Calu3 (cell line): ENCODE results near the gene MSI1. TPM values are rescaled to one million over a fixed set of nuclear protein-coding genes. Genes with fewer than 3 reads are reported as not detected.

Experiments
- BruUV-seq: library from RNA; stranded (reverse); fragments of 400-500 nt; replicated peaks from 2 replicates; lab custom pipeline; 2021; lab: Mats Ljungman, UMichigan
- CTCF ChIA-PET: fragments of 300-600 bp; sonication (Branson Sonifier 250); formaldehyde crosslinking; loops from one replicate; lab custom pipeline; 2022; ENCODE audit warnings: antibody characterized with exemption; lab: Charles Lee
- DNase-seq: peaks from one replicate; pipeline ENCODE4 v3.0.0; 2022
- H3K27ac Mint-ChIP-seq: one replicate; pipeline ENCODE4 v1.8.0; 2022; ENCODE audit warnings: mixed read lengths; ENCODE audit not compliant: unreplicated experiment
- H3K27me3 Mint-ChIP-seq: one replicate; pipeline ENCODE4 v1.8.0; 2022; ENCODE audit warnings: mixed read lengths; ENCODE audit not compliant: unreplicated experiment
- H3K36me3 Mint-ChIP-seq: one replicate; pipeline ENCODE4 v1.8.0; 2022; ENCODE audit warnings: mild to moderate bottlenecking, moderate library complexity, mixed read lengths; ENCODE audit not compliant: insufficient read depth, unreplicated experiment
- H3K4me1 Mint-ChIP-seq: one replicate; pipeline ENCODE4 v1.8.0; 2022; ENCODE audit warnings: mild to moderate bottlenecking, low read depth, mixed read lengths; ENCODE audit not compliant: unreplicated experiment
- H3K4me3 Mint-ChIP-seq: one replicate; pipeline ENCODE4 v1.8.0; 2022; ENCODE audit warnings: mild to moderate bottlenecking, low read depth, moderate library complexity, mixed read lengths; ENCODE audit not compliant: unreplicated experiment
- H3K9me3 Mint-ChIP-seq: one replicate; pipeline ENCODE4 v1.8.0; 2022; ENCODE audit warnings: low read depth, mixed read lengths; ENCODE audit not compliant: unreplicated experiment
- intact Hi-C: fragments of 100-400 bp; cut with micrococcal nuclease; formaldehyde crosslinking; loops from one replicate; pipeline ENCODE4 v1.10.0; 2022; ENCODE audit not compliant: unreplicated experiment
- total RNA-seq: library from RNA; stranded (reverse); gene quantifications from 2 replicates; pipeline ENCODE4 v1.2.3, GENCODE V29; 2022
- TF ChIP-seq, protein P1 (sequence below): fragments of 200-600 bp; IDR thresholded peaks from one replicate; pipeline ENCODE4 v1.8.0; 2022; ENCODE audit warnings: antibody characterized with exemption; ENCODE audit not compliant: unreplicated experiment

MSI1 gene
- total RNA-seq, 1 experiment from 2014 or later = 1.4 TPM

DNA sequence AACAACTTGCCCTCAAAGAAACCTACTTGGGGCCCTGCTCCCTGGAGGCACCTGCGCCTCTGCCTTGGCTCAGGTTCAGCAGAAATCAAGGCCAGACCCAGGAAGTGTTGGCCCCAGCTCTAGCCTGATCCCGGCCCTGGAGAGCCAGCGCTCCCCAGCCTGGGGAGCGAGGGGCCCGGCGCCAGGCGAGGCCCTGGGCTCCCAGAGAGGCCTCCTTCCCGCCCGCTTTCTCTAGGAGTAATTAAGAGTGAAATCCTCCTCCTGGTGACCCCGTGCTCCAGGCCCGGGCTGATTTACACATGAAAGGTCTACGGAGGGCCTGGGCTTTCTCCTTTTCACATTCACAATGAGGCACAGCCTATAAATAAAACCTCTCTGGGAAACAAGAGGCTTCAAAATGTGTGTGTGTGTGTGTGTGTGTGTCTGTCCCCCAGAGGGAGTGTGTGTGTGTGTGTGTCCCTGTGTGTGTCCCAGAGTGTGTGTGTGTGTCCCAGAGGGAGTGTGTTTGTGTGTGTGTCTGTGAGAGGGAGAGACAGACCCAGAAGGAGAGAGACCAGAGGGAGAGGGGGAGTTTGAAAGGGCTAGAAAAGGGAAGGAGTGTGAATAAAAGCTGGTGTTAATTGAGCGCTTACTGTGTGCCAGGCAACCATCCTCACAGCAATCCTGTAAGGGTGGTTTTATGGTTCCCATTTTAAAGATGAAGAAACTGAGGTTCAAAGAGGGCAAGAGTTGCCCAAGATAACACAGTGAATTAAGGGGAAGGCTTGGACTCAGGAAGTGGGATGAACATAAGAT lies 45.1 kb upstream of the MSI1 start:
- BruUV-seq = no TSS peak
- H3K4me1 Mint-ChIP-seq = no peaks in the 10 kb centered on the region
- H3K9me3 Mint-ChIP-seq = no peaks in the 10 kb centered on the region
- DNase-seq = no peak
- intact Hi-C loops = no loop called here
- H3K4me3 Mint-ChIP-seq = no peak overlapping the region
- CTCF ChIA-PET = interaction anchor here (0.6 kb wide), 3 partner anchors 15 to 20 kb away, joined by 3 to 8 read pairs (median 6); no protein-coding TSS in a partner anchor
- H3K27ac Mint-ChIP-seq = no peak overlapping the region
- H3K36me3 Mint-ChIP-seq = no peaks in the 10 kb centered on the region
- H3K27me3 Mint-ChIP-seq = no peaks in the 10 kb centered on the region
- TF ChIP-seq, protein P1, sequence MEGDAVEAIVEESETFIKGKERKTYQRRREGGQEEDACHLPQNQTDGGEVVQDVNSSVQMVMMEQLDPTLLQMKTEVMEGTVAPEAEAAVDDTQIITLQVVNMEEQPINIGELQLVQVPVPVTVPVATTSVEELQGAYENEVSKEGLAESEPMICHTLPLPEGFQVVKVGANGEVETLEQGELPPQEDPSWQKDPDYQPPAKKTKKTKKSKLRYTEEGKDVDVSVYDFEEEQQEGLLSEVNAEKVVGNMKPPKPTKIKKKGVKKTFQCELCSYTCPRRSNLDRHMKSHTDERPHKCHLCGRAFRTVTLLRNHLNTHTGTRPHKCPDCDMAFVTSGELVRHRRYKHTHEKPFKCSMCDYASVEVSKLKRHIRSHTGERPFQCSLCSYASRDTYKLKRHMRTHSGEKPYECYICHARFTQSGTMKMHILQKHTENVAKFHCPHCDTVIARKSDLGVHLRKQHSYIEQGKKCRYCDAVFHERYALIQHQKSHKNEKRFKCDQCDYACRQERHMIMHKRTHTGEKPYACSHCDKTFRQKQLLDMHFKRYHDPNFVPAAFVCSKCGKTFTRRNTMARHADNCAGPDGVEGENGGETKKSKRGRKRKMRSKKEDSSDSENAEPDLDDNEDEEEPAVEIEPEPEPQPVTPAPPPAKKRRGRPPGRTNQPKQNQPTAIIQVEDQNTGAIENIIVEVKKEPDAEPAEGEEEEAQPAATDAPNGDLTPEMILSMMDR = no peak

DNA sequence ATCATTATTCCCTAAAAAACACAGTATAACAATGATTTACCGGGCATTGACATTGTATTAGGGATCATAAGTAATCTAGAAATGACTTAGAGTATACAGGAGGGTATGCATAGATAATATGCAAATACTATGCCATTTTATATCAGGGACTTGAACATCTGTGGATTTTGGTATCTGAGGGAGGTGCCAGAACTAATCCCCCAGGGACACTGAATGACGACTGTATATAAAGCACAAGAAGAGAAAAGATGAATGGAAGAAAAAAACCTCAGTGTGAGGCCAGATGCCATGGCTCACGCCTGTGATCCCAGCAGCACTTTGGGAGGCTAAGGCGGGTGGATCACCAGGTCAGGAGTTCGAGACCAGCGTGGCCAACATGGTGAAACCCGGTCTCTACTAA lies 43.5 kb upstream of the MSI1 start:
- Mint-ChIP-seq H3K4me3 (no peak overlapping the region), H3K36me3 (no peaks in the 10 kb centered on the region), H3K9me3 (no peaks in the 10 kb centered on the region), H3K27me3 (no peaks in the 10 kb centered on the region), H3K27ac (no peak overlapping the region), H3K4me1 (no peaks in the 10 kb centered on the region)
- intact Hi-C loops = no loop called here
- CTCF ChIA-PET = no interaction called here
- TF ChIP-seq, protein P1 = no peak
- DNase-seq = no peak
- BruUV-seq = no TSS peak

DNA sequence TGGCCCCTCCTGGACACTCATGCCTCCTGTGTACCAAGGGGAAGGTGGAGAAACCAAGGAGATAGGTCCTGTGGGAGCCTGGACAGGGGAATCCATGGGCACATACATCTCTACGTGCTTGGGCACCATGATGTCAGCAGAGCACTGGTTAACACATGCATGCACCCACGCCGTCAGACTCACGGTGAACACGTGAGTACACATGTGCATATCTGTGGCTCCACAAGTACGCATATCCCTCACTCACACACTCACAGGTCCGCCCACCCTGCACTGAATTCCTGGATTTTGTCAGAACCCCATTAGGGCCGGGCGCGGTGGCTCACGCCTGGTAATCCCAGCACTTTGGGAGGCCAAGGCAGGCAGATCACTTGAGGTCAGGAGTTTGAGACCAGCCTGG lies 39.8 kb upstream of the MSI1 start:
- CTCF ChIA-PET = no interaction called here
- DNase-seq = no peak
- no peaks in the 10 kb centered on the region for H3K36me3 Mint-ChIP-seq
- no peak overlapping the region for H3K4me3 Mint-ChIP-seq
- H3K4me1 Mint-ChIP-seq = no peaks in the 10 kb centered on the region
- H3K9me3 Mint-ChIP-seq = no peaks in the 10 kb centered on the region
- intact Hi-C loops = no loop called here
- TF ChIP-seq, protein P1 = no peak
- H3K27me3 Mint-ChIP-seq = peaks cover 6% of the 10 kb centered on the region
- no TSS peak for BruUV-seq
- no peak overlapping the region for H3K27ac Mint-ChIP-seq

DNA sequence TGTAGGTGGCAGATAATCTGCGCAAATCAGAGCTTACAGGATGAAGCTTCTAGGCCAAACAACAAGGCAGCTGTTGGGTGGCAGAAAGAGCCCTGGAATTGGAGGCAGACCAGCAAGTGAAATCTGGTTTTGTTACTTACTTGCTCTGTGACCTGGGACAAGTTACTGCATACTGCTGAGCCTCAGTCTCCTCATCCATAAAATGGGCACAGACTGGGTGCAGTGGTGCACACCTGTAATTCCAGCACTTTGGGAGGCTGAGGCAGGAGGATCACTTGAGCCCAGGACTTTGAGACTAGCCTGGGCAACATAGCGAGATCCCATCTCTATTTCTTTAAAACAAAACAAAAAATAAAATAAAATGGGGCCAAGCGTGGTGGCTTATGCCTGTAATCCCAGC lies 37.6 kb upstream of the MSI1 start:
- H3K4me3 Mint-ChIP-seq = no peak overlapping the region
- intact Hi-C loops = no loop called here
- no peaks in the 10 kb centered on the region for H3K4me1 Mint-ChIP-seq
- TF ChIP-seq, protein P1 = no peak
- CTCF ChIA-PET = no interaction called here
- H3K27ac Mint-ChIP-seq = no peak overlapping the region
- no TSS peak for BruUV-seq
- H3K9me3 Mint-ChIP-seq = no peaks in the 10 kb centered on the region
- H3K27me3 Mint-ChIP-seq = peaks cover 29% of the 10 kb centered on the region
- H3K36me3 Mint-ChIP-seq = no peaks in the 10 kb centered on the region
- no peak for DNase-seq
